WTC11 (cell line): Measurements from ENCODE around the gene TNPO3. TPM values are rescaled to one million over a fixed set of nuclear protein-coding genes. Genes with fewer than 3 reads are reported as not detected.

Experiments
- CDX4 ChIP-seq: fragments of 250-450 bp; sonication (Bioruptor Pico); IDR thresholded peaks from 2 replicates; pipeline ENCODE4 v1.9.0; 2021; ENCODE audit warnings: moderate library complexity, mild to moderate bottlenecking, inconsistent platforms, borderline replicate concordance
- ELF4 ChIP-seq: sonication (generic); formaldehyde crosslinking; IDR thresholded peaks from 2 replicates; pipeline ENCODE4 v1.8.1; 2022; ENCODE audit warnings: low read depth, mild to moderate bottlenecking, moderate library complexity, missing genetic modification reagents
- ESRRA ChIP-seq: sonication (generic); formaldehyde crosslinking; IDR thresholded peaks from 2 replicates; pipeline ENCODE4 v1.8.1; 2022; ENCODE audit warnings: mild to moderate bottlenecking, missing genetic modification reagents, borderline replicate concordance
- ETV6 ChIP-seq: sonication (generic); formaldehyde crosslinking; IDR thresholded peaks from 2 replicates; pipeline ENCODE4 v1.8.1; 2022; ENCODE audit warnings: mild to moderate bottlenecking, missing genetic modification reagents
- FOXP4 ChIP-seq: sonication (generic); formaldehyde crosslinking; IDR thresholded peaks from 2 replicates; pipeline ENCODE4 v1.8.0; 2022; ENCODE audit warnings: mild to moderate bottlenecking, missing genetic modification reagents
- GRHL2 ChIP-seq: fragments of 250-450 bp; sonication (Bioruptor Pico); IDR thresholded peaks from 2 replicates; pipeline ENCODE4 v1.8.0; 2022; ENCODE audit warnings: mild to moderate bottlenecking, moderate library complexity; ENCODE audit not compliant: insufficient replicate concordance, severe bottlenecking
- GTF2I ChIP-seq: fragments of 250-450 bp; sonication (Bioruptor Pico); conservative IDR thresholded peaks from 2 replicates; pipeline ENCODE4 v1.4.0; 2021; ENCODE audit warnings: mild to moderate bottlenecking
- IRF1 ChIP-seq: sonication (generic); formaldehyde crosslinking; IDR thresholded peaks from 2 replicates; pipeline ENCODE4 v1.8.0; 2023; ENCODE audit warnings: missing genetic modification reagents
- JAZF1 ChIP-seq: fragments of 250-450 bp; sonication (Bioruptor Pico); IDR thresholded peaks from 2 replicates; pipeline ENCODE4 v1.9.0; 2021; ENCODE audit warnings: moderate library complexity, mild to moderate bottlenecking, inconsistent platforms
- MXD4 ChIP-seq: fragments of 250-450 bp; sonication (Bioruptor Pico); IDR thresholded peaks from 2 replicates; pipeline ENCODE4 v1.8.0; 2021; ENCODE audit warnings: mild to moderate bottlenecking, moderate library complexity, borderline replicate concordance
- NFATC4 ChIP-seq: fragments of 250-450 bp; sonication (Bioruptor Pico); IDR thresholded peaks from 2 replicates; pipeline ENCODE4 v1.9.0; 2021; ENCODE audit warnings: mild to moderate bottlenecking
- NFE2L1 ChIP-seq: sonication (generic); formaldehyde crosslinking; IDR thresholded peaks from 2 replicates; pipeline ENCODE4 v1.8.1; 2023; ENCODE audit warnings: missing genetic modification reagents
- NR3C1 ChIP-seq: sonication (generic); formaldehyde crosslinking; conservative IDR thresholded peaks from 2 replicates; pipeline ENCODE4 v1.8.1; 2023; ENCODE audit warnings: low read depth, mild to moderate bottlenecking, missing genetic modification reagents
- PRDM15 ChIP-seq: sonication (generic); formaldehyde crosslinking; IDR thresholded peaks from 2 replicates; pipeline ENCODE4 v1.8.0; 2022; ENCODE audit warnings: missing genetic modification reagents
- RORB ChIP-seq: fragments of 250-450 bp; sonication (Bioruptor Pico); IDR thresholded peaks from 2 replicates; pipeline ENCODE4 v1.9.0; 2021; ENCODE audit warnings: mild to moderate bottlenecking
- TCF7 ChIP-seq: sonication (generic); formaldehyde crosslinking; IDR thresholded peaks from 2 replicates; pipeline ENCODE4 v1.8.0; 2022; ENCODE audit warnings: mild to moderate bottlenecking, low read depth, missing genetic modification reagents, moderate library complexity
- TEAD1 ChIP-seq: sonication (generic); formaldehyde crosslinking; IDR thresholded peaks from 2 replicates; pipeline ENCODE4 v1.8.0; 2022; ENCODE audit warnings: mild to moderate bottlenecking, missing genetic modification reagents
- TEAD4 ChIP-seq: sonication (generic); formaldehyde crosslinking; IDR thresholded peaks from 2 replicates; pipeline ENCODE4 v1.8.0; 2022; ENCODE audit warnings: mild to moderate bottlenecking, missing genetic modification reagents
- ZBTB43 ChIP-seq: sonication (generic); formaldehyde crosslinking; IDR thresholded peaks from 2 replicates; pipeline ENCODE4 v1.8.1; 2023; ENCODE audit warnings: mild to moderate bottlenecking, missing genetic modification reagents
- ZNF232 ChIP-seq: sonication (generic); formaldehyde crosslinking; IDR thresholded peaks from 2 replicates; pipeline ENCODE4 v1.8.0; 2022; ENCODE audit warnings: mild to moderate bottlenecking, missing genetic modification reagents
- ZNF281 ChIP-seq: sonication (generic); formaldehyde crosslinking; IDR thresholded peaks from 2 replicates; pipeline ENCODE4 v1.8.0; 2023; ENCODE audit warnings: mild to moderate bottlenecking, missing genetic modification reagents
- ZNF416 ChIP-seq: fragments of 250-450 bp; sonication (Bioruptor Pico); IDR thresholded peaks from 2 replicates; pipeline ENCODE4 v1.9.0; 2021; ENCODE audit warnings: mild to moderate bottlenecking, inconsistent platforms
- ZNF671 ChIP-seq: fragments of 250-450 bp; sonication (Bioruptor Pico); IDR thresholded peaks from 2 replicates; pipeline ENCODE4 v1.8.0; 2021; ENCODE audit warnings: mild to moderate bottlenecking
- ZSCAN18 ChIP-seq: fragments of 250-450 bp; sonication (Bioruptor Pico); IDR thresholded peaks from 2 replicates; pipeline ENCODE4 v2.1.2; 2022; ENCODE audit warnings: mild to moderate bottlenecking, moderate library complexity
- total RNA-seq: library from RNA; stranded (reverse); gene quantifications from 3 replicates; pipeline ENCODE4 v1.2.3, GENCODE V29; 2021

The TNPO3 gene
- total RNA-seq, 1 experiment from 2014 or later: 91.7 TPM

- TF ChIP-seq ZSCAN18 (no peak), ZNF671 (CRISPR knock-in tag) (no peak), ZNF281 (CRISPR knock-in tag) (no peak), GRHL2 (CRISPR knock-in tag) (no peak), JAZF1 (CRISPR knock-in tag) (no peak), TEAD4 (CRISPR knock-in tag) (0 out of 2 replicates have a peak, but pooled peaks have one; percentile 64), TCF7 (CRISPR knock-in tag) (no peak; the same call in 1 of the 2 replicates), ESRRA (CRISPR knock-in tag) (no peak), MXD4 (no peak), CDX4 (CRISPR knock-in tag) (no peak), IRF1 (CRISPR knock-in tag) (no peak), NFATC4 (CRISPR knock-in tag) (no peak), FOXP4 (CRISPR knock-in tag) (no peak; the same call in 1 of the 2 replicates), NR3C1 (CRISPR knock-in tag) (no peak), ELF4 (CRISPR knock-in tag) (no peak), PRDM15 (no peak), NFE2L1 (peak; percentile 18; the same call in 1 of the 2 replicates), ETV6 (CRISPR knock-in tag) (peak; percentile 80; the same call in 1 of the 2 replicates), ZNF416 (no peak), GTF2I (no peak), ZBTB43 (CRISPR knock-in tag) (no peak), TEAD1 (peak; percentile 56), ZNF232 (peak; percentile 82), RORB (CRISPR knock-in tag) (no peak)
Measured at GRCh38 chr7:129054438-129055293, at the start of gene TNPO3 (continued).
